ENCODE results near the gene TGFBR3. TPM values are rescaled to one million over a fixed set of nuclear protein-coding genes. Genes with fewer than 3 reads are reported as not detected.

Gene TGFBR3
- total RNA-seq, 2 experiments from 2014 or later: 31.5 to 36.6 TPM

GRCh38 chr1:91798740-91799139 lies 87.2 kb downstream of the TGFBR3 start:
- no peaks in the 10 kb centered on the region for H3K9me3 ChIP-seq (ENCODE audit: control insufficient read depth in 1 of 2, insufficient read depth in 1 of 2, low read length in 2 of 2)
- peaks cover 11% of the 10 kb centered on the region for H3K36me3 ChIP-seq (ENCODE audit: insufficient read depth, low read length)
- H3K4me1 ChIP-seq (ENCODE audit: insufficient read depth, low read length): peaks cover 26% of the 10 kb centered on the region
- Mint-ChIP-seq H3K27me3 (no peaks in the 10 kb centered on the region), H3K27ac (no peak overlapping the region), H3K4me1 (ENCODE audit: low read depth) (peaks cover 13% of the 10 kb centered on the region), H3K9me3 (no peaks in the 10 kb centered on the region), H3K4me3 (no peak overlapping the region), H3K36me3 (ENCODE audit: low read depth) (peaks cover 14% of the 10 kb centered on the region)
- intact Hi-C loops (cut with DNase I, micrococcal nuclease): no loop called here
- no peak overlapping the region for H3K4me3 ChIP-seq (ENCODE audit: low read length)
- DNase-seq (no peak), ATAC-seq (ENCODE audit: poor library complexity) (no peak)
- CTCF ChIA-PET: no interaction called here
- TF ChIP-seq CTCF (IDR thresholded peaks at IDR 0.05): no peak
- H3K27ac ChIP-seq (ENCODE audit: low read depth in 1 of 2, low read length in 2 of 2): no peak overlapping the region
- no peaks in the 10 kb centered on the region for H3K27me3 ChIP-seq (ENCODE audit: control insufficient read depth in 1 of 2, insufficient read depth in 2 of 2, low read length in 2 of 2)
- POLR2A ChIA-PET: no interaction called here

- no peaks in the 10 kb centered on the region for H3K27me3 ChIP-seq (ENCODE audit: control insufficient read depth in 1 of 2, insufficient read depth in 2 of 2, low read length in 2 of 2)
- DNase-seq (no peak), ATAC-seq (ENCODE audit: poor library complexity) (no peak)
- peaks cover 11% of the 10 kb centered on the region for H3K36me3 ChIP-seq (ENCODE audit: insufficient read depth, low read length)
- H3K4me3 ChIP-seq (ENCODE audit: low read length): no peak overlapping the region
- peaks cover 21% of the 10 kb centered on the region for H3K4me1 ChIP-seq (ENCODE audit: insufficient read depth, low read length)
- Mint-ChIP-seq H3K4me3 (no peak overlapping the region), H3K27ac (no peak overlapping the region), H3K4me1 (ENCODE audit: low read depth) (peaks cover 8% of the 10 kb centered on the region), H3K27me3 (no peaks in the 10 kb centered on the region), H3K9me3 (no peaks in the 10 kb centered on the region), H3K36me3 (ENCODE audit: low read depth) (peaks cover 14% of the 10 kb centered on the region)
- no peak for TF ChIP-seq CTCF (IDR thresholded peaks at IDR 0.05)
- intact Hi-C loops (cut with DNase I, micrococcal nuclease): no loop called here
- ChIA-PET CTCF (interaction anchor here (0.6 kb wide), 1 partner anchor 86 kb away, joined by 3 read pairs; no protein-coding TSS in a partner anchor), POLR2A (no interaction called here)
- no peak overlapping the region for H3K27ac ChIP-seq (ENCODE audit: low read depth in 1 of 2, low read length in 2 of 2)
- no peaks in the 10 kb centered on the region for H3K9me3 ChIP-seq (ENCODE audit: control insufficient read depth in 1 of 2, insufficient read depth in 1 of 2, low read length in 2 of 2)
Measured at GRCh38 chr1:91798241-91798648, 87.7 kb downstream of the TGFBR3 start.

GRCh38 chr1:91797164-91797563 lies 88.8 kb downstream of the TGFBR3 start:
- H3K9me3 Mint-ChIP-seq: no peaks in the 10 kb centered on the region
- peaks cover 11% of the 10 kb centered on the region for H3K36me3 ChIP-seq (ENCODE audit: insufficient read depth, low read length)
- no peaks in the 10 kb centered on the region for H3K27me3 ChIP-seq (ENCODE audit: control insufficient read depth in 1 of 2, insufficient read depth in 2 of 2, low read length in 2 of 2)
- H3K27ac Mint-ChIP-seq: no peak overlapping the region
- no peaks in the 10 kb centered on the region for H3K9me3 ChIP-seq (ENCODE audit: control insufficient read depth in 1 of 2, insufficient read depth in 1 of 2, low read length in 2 of 2)
- intact Hi-C loops (cut with DNase I, micrococcal nuclease): no loop called here
- no peak overlapping the region for H3K27ac ChIP-seq (ENCODE audit: low read depth in 1 of 2, low read length in 2 of 2)
- peaks cover 8% of the 10 kb centered on the region for H3K4me1 Mint-ChIP-seq (ENCODE audit: low read depth)
- POLR2A ChIA-PET: no interaction called here
- DNase-seq (no peak), ATAC-seq (ENCODE audit: poor library complexity) (no peak)
- no peak for TF ChIP-seq CTCF (IDR thresholded peaks at IDR 0.05)
- peaks cover 12% of the 10 kb centered on the region for H3K4me1 ChIP-seq (ENCODE audit: insufficient read depth, low read length)
- peaks cover 14% of the 10 kb centered on the region for H3K36me3 Mint-ChIP-seq (ENCODE audit: low read depth)
- CTCF ChIA-PET: no interaction called here
- H3K4me3 ChIP-seq (ENCODE audit: low read length): no peak overlapping the region
- H3K27me3 Mint-ChIP-seq: no peaks in the 10 kb centered on the region
- H3K4me3 Mint-ChIP-seq: no peak overlapping the region
